ENCODE data around the gene HDAC1.

GRCh38 chr1:32265846-32266245 is 26.0 kb upstream of the HDAC1 start:
- TF ChIP-seq USF2 (IDR thresholded peaks at IDR 0.05; ENCODE audit: low read depth, low read length) (no peak), CTCF (conservative IDR thresholded peaks at IDR 0.05; ENCODE audit: low read depth, low read length) (no peak), RAD21 (IDR thresholded peaks at IDR 0.05; ENCODE audit: low read length) (no peak), POLR2A (IDR thresholded peaks at IDR 0.05; ENCODE audit: low read depth, low read length) (no peak), BHLHE40 (IDR thresholded peaks at IDR 0.05; ENCODE audit: low read depth, low read length) (no peak), RCOR1 (IDR thresholded peaks at IDR 0.05; ENCODE audit: insufficient replicate concordance, low read length) (no peak), MXI1 (IDR thresholded peaks at IDR 0.05; ENCODE audit: borderline replicate concordance, low read depth, low read length) (no peak), SMC3 (IDR thresholded peaks at IDR 0.05; ENCODE audit: low read depth, low read length) (no peak), MAFK (IDR thresholded peaks at IDR 0.05; ENCODE audit: low read depth, low read length) (no peak), ELK1 (IDR thresholded peaks at IDR 0.05; ENCODE audit: borderline replicate concordance, low read depth, low read length) (no peak), CEBPB (IDR thresholded peaks at IDR 0.05; ENCODE audit: low read depth, low read length) (no peak), RFX5 (IDR thresholded peaks at IDR 0.05; ENCODE audit: low read depth, low read length) (no peak), MAZ (IDR thresholded peaks at IDR 0.05; ENCODE audit: borderline replicate concordance, low read depth, low read length) (no peak), NFE2L2 (IDR thresholded peaks at IDR 0.05; ENCODE audit: low read depth, low read length) (no peak)

Measured in IMR-90 (cell line).